GM04504 (cell line): ENCODE results near the gene XIRP2.

Experiments used
- DNase-seq: peaks from one replicate; pipeline ENCODE4 v3.0.0-alpha.2; 2012; ENCODE audit warnings: low read depth

Gene XIRP2

GRCh38 chr2:166888180-166888579 lies at the start of gene XIRP2:
Gene XIRP2 (plus strand): TSS chr2:166888480. CDS start chr2:166903483, 15,003 bp downstream.
- DNase-seq, result no peak

- no peak for DNase-seq
Measured at GRCh38 chr2:166841152-166841551, 47.1 kb upstream of the XIRP2 start.

- no peak for DNase-seq
Measured at GRCh38 chr2:166841679-166842078, 46.6 kb upstream of the XIRP2 start.

DNA sequence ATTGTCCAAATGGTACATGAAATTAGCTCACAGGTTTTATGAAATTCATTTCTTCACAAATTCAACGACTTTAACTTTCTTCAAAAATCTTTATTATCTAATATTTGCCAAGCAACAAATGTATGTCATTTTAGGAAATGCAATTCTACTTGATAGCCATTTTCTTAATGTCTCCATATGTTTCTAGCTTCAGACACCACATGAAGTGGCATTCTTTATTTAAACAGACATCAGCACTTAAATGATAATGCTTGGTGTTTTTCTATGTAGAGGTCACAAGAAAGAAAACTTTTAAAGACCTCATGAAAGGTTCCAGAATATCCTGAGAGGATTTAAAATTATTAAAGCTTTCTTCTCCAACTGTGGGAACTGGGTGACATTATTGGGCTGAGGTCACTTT lies 44.2 kb upstream of the XIRP2 start:
- DNase-seq, result no peak

DNA sequence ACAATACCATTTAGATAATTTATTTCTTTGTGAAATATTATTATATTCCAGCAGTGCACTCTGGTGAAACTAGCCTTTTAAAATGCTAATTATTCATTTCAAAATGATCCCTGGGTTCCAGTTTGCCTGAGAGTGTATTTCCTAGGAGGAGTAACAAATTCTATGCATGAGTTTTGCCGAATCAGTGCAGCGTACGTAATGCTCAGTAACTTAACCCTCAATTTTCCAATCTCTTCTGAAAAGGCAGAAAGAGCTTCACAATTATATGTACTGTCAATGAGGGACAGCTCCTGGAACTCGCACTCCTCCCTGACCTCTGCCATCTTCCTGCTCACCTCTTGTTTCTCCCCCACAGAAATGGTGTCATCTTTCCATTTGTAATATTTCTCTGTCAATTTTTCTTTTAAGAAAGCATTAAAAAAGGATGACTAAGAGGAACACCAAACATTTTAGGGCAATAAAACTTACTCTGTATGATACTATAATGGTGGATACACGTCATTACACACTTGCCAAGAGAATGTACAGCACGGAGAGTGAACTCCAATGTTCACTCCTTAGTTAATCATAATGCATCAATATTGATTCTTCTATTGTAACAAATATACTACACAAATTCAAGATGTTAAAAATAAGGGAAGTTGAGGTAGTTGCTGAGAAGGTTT lies 25.7 kb upstream of the XIRP2 start:
- DNase-seq, result no peak

- no peak for DNase-seq
Measured at GRCh38 chr2:166867874-166868514, 20.3 kb upstream of the XIRP2 start.

DNA sequence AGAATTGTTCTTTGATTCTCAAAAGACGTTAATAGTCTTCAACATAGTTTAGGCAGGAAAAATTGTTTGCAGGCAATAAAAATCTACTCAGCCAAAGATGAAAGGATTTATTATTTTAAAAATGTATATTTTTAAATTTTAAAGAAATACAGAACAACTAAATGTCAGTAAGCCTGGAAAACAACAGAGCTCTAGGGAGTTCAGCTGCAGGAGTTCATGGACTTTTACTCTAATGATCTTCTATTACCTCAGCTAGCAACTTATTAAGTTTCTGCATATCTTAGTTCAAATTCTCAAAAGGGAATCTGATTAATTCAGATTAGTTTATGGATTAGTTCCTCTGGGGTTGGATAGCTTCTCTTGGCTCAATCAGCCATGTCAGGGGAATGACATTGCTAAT lies 17.9 kb upstream of the XIRP2 start:
- no peak for DNase-seq

DNA sequence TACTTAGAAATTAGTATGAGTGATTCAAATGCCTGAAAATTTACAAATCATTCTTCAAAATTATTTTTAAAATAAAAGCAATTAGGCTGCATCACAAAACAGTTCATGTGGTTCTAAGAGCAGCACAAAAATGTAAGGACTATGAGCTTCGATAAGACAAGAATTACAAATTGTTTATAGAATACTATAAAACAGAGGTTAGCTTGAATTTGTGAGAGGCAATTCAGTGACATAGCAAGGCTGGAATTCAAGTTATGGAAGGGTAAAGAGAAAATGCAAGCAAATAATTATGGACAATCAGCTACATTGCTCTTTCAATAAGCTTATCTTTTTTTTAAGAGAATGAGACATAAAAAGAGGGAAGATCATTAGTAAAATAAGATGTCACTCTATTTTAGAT lies 7.1 kb upstream of the XIRP2 start:
- no peak for DNase-seq

GRCh38 chr2:166882851-166883250 lies 5.4 kb upstream of the XIRP2 start:
- no peak for DNase-seq

- no peak for DNase-seq
Measured at GRCh38 chr2:166891727-166892126, 3.4 kb downstream of the XIRP2 start.

GRCh38 chr2:166892397-166892796 lies 4.1 kb downstream of the XIRP2 start:
- DNase-seq, result no peak

DNA sequence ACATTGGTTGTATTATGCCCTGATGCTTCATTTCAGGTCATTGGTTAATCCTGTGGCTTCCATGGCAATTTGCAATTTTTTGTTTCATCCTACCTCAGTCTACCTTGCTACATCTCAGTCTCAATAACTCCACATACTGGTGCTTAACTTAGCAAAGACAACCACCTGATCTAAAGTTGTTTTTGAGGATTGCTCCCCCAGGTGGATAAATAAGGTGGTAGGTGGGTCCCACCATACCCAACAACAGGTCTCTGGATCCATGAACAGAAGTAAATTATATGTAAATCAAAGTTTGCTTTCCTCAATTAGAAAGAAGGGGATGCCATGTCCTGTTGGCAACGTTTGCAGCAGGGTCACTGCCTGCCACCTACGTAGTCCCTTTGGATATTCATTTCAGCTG lies 7.0 kb downstream of the XIRP2 start:
- no peak for DNase-seq

GRCh38 chr2:166897666-166898065 lies 9.4 kb downstream of the XIRP2 start:
- DNase-seq, result no peak

- DNase-seq, result no peak
Measured at GRCh38 chr2:166899676-166900075, 11.4 kb downstream of the XIRP2 start.

GRCh38 chr2:166900700-166901099 lies 12.4 kb downstream of the XIRP2 start:
- no peak for DNase-seq

GRCh38 chr2:166901336-166901735 lies 13.1 kb downstream of the XIRP2 start:
- DNase-seq, result no peak

- no peak for DNase-seq
Measured at GRCh38 chr2:166916987-166917386, 28.7 kb downstream of the XIRP2 start.

GRCh38 chr2:166917415-166917814 lies 29.1 kb downstream of the XIRP2 start:
- DNase-seq, result no peak

- no peak for DNase-seq
Measured at GRCh38 chr2:166921261-166921896, 33.1 kb downstream of the XIRP2 start.

- no peak for DNase-seq
Measured at GRCh38 chr2:166924967-166925366, 36.7 kb downstream of the XIRP2 start.

DNA sequence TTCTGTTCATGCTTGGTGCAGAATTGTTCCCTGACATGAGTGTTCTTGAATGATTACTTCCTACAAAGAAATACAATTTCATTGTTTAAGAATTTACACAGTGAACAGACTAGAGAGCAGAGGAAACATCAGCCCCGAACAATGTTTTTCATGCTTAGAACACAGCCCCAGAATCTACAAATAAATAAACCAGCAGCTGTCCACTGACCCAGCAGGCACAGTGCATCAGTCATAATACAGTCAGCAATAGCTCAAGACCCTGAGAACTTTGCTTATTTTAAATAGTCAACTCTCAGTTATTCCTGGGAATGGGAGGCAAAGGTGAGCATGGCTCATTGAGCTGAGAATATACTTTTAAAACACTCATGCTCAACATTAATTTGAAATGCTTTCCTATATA lies 38.4 kb downstream of the XIRP2 start:
- DNase-seq, result no peak

DNA sequence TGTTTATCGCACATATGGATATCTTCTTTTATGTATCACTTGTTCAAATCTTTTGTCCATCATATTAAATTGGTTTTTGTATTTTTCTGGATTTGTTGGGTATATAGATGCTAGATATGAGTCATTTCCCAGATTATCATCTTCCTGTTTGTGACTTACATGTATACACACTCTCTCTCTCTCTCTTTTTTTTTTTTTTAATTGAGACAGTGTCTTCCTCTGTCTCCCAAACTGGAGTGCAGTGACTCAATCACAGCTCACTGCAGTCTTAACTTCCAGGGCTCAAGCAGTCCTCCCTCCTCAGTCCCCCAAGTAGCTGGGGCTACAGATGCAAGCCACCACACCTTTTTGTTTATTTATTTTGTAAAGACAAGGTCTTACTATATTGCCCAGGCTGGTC lies 43.8 kb downstream of the XIRP2 start:
- DNase-seq, result no peak

DNA sequence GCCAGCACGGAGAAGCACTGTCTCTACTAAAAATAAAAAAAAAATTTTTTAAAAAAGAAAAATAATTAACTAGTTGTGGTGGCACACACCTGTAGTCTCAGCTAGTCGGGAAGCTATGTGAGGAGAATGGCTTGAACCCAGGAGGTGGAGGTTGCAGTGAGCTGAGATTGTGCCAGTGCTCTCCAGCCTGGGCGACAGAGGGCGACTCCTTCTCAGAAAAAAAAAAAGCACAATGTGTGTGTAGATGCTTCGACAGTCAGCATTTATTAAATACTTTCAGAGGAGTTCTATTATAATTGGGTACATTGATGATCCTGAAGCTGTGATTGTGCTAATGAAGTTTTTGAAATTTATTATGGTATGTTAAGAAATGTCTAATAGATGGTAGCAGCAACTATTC lies 46.5 kb downstream of the XIRP2 start:
- DNase-seq, result no peak

DNA sequence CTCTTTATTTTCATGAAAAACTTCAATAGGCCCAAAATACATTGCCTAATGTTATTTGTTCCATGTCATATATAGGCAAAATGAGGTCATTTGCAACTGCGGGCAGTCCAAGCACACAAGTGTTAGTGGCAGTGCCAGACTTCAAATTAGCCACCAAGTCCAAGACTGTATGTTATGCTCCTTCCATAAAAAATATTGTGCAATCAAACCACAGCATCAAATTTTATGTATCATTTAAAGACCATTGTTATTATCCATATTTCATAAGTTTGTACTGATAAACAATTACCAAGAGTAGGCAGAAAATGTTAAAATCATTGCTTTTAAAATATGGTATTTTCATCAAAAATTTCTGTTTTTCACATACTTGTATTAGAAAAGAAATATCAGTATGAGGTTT lies 54.1 kb downstream of the XIRP2 start:
- no peak for DNase-seq
